CD4-positive, alpha-beta T cell (primary cell): ENCODE results near the gene LCE2D. TPM values are rescaled to one million over a fixed set of nuclear protein-coding genes. Genes with fewer than 3 reads are reported as not detected.
"Not testable (repeated sequence)": the region's sequence is repeated elsewhere in the genome, so short reads cannot be mapped to it uniquely, and the experiment has no call there.

Experiments used
- ATAC-seq: fragments of 200-7000 bp; cut with Tn5 transposase; one replicate; pipeline ENCODE4 v1.10.0; 2022; ENCODE audit warnings: mild to moderate bottlenecking; ENCODE audit not compliant: poor library complexity
- CTCF ChIA-PET: fragments of 350-600 bp; sonication (Branson Sonifier 250); formaldehyde crosslinking; loops from one replicate; lab custom pipeline; 2021; ENCODE audit warnings: antibody characterized with exemption, inconsistent platforms; lab: Charles Lee
- POLR2A ChIA-PET: fragments of 350-600 bp; sonication (Branson Sonifier 250); formaldehyde crosslinking; loops from one replicate; lab custom pipeline; 2021; ENCODE audit warnings: antibody characterized with exemption, inconsistent platforms; lab: Charles Lee
- DNase-seq, 14 experiments: peaks; one replicate each; pipeline ENCODE4 v3.0.0-alpha.2; 2013 to 2020; ENCODE audit warnings: mixed read lengths in 2 of 14
- H3K27ac ChIP-seq, 2 donors: one replicate each; pipeline versions ENCODE4 v1.5.1 to v1.7.0; 2013; ENCODE audit warnings: low read length in 2 of 2, low read depth in 1 of 2, mild to moderate bottlenecking in 1 of 2
- H3K27me3 ChIP-seq, 2 experiments: 1 replicate in 1 of 2; 2 replicates in 1 of 2; pipeline versions ENCODE4 v1.6.1 to v1.7.0; 2013; ENCODE audit warnings: low read length in 2 of 2, control low read depth in 1 of 2, mild to moderate bottlenecking in 1 of 2, moderate library complexity in 1 of 2; ENCODE audit not compliant: insufficient read depth in 2 of 2, control insufficient read depth in 1 of 2
- H3K36me3 ChIP-seq: one replicate; pipeline ENCODE4 v1.6.1; 2013; ENCODE audit warnings: low read length, control low read depth; ENCODE audit not compliant: insufficient read depth
- H3K4me1 ChIP-seq: one replicate; pipeline ENCODE4 v1.6.1; 2013; ENCODE audit warnings: low read length, control low read depth; ENCODE audit not compliant: insufficient read depth
- H3K4me3 ChIP-seq: one replicate; pipeline ENCODE4 v1.5.1; 2013; ENCODE audit warnings: mild to moderate bottlenecking, low read length, moderate library complexity
- H3K9me3 ChIP-seq, 2 experiments: 1 replicate in 1 of 2; 2 replicates in 1 of 2; pipeline versions ENCODE4 v1.6.1 to v1.7.0; 2013; ENCODE audit warnings: low read length in 2 of 2, mild to moderate bottlenecking in 2 of 2, control low read depth in 1 of 2, moderate library complexity in 1 of 2; ENCODE audit not compliant: control insufficient read depth in 1 of 2, insufficient read depth in 1 of 2
- H3K27ac Mint-ChIP-seq: one replicate; pipeline ENCODE4 v1.8.0; 2020; ENCODE audit warnings: mixed read lengths
- H3K27me3 Mint-ChIP-seq: one replicate; pipeline ENCODE4 v1.8.0; 2021; ENCODE audit warnings: mixed read lengths
- H3K36me3 Mint-ChIP-seq: one replicate; pipeline ENCODE4 v1.8.0; 2021; ENCODE audit warnings: low read depth, mixed read lengths
- H3K4me1 Mint-ChIP-seq: one replicate; pipeline ENCODE4 v1.8.0; 2021; ENCODE audit warnings: low read depth, mixed read lengths
- H3K4me3 Mint-ChIP-seq: one replicate; pipeline ENCODE4 v1.8.0; 2020; ENCODE audit warnings: mild to moderate bottlenecking, mixed read lengths
- H3K9me3 Mint-ChIP-seq: one replicate; pipeline ENCODE4 v1.8.0; 2020; ENCODE audit warnings: mixed read lengths
- intact Hi-C, 2 experiments: fragments of 100-400 bp; cut with DNase I in 1 of 2; cut with micrococcal nuclease in 1 of 2; formaldehyde crosslinking; loops; one replicate each; pipeline versions ENCODE4 v1.15.1 to v1.9.0; 2023 to 2025; cut with DNase I, micrococcal nuclease
- total RNA-seq, 174 experiments: library from RNA in 2 of 174; stranded (reverse) in 2 of 174; gene quantifications; one replicate each; pipeline ENCODE4 v1.2.3 and lab custom pipeline; 2021 to 2026
- TF ChIP-seq, protein P1 (sequence below): fragments of 200-600 bp; IDR thresholded peaks from one replicate; pipeline ENCODE4 v1.8.0; 2022; ENCODE audit warnings: antibody characterized with exemption, mild to moderate bottlenecking

LCE2D gene
- total RNA-seq, 2 experiments from 2014 or later: not detected

DNA sequence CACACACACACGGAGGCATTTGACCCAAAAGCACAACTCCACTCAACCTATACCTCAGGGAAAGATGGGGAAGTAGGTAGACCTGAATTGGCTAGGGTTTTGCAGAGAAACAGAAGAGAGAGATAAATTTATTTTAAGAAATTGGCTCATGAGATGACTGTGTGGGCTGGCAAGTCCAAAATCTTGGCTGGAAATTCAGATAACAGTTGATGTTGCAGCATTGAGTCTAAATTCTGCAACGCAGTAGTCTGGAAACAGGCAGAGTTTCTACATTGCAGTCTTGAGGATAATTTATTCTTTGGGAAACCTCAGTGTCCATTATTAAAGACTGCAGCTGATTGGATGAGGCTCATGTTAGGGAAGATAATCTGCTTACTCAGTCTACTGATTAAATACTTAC lies 18.4 kb downstream of the LCE2D start:
- TF ChIP-seq, protein P1, sequence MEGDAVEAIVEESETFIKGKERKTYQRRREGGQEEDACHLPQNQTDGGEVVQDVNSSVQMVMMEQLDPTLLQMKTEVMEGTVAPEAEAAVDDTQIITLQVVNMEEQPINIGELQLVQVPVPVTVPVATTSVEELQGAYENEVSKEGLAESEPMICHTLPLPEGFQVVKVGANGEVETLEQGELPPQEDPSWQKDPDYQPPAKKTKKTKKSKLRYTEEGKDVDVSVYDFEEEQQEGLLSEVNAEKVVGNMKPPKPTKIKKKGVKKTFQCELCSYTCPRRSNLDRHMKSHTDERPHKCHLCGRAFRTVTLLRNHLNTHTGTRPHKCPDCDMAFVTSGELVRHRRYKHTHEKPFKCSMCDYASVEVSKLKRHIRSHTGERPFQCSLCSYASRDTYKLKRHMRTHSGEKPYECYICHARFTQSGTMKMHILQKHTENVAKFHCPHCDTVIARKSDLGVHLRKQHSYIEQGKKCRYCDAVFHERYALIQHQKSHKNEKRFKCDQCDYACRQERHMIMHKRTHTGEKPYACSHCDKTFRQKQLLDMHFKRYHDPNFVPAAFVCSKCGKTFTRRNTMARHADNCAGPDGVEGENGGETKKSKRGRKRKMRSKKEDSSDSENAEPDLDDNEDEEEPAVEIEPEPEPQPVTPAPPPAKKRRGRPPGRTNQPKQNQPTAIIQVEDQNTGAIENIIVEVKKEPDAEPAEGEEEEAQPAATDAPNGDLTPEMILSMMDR: no peak
- H3K4me3 Mint-ChIP-seq: no peak overlapping the region
- Histone ChIP-seq H3K36me3 (no peaks in the 10 kb centered on the region), H3K4me3 (no peak overlapping the region), H3K9me3 (no peaks in the 10 kb centered on the region), H3K4me1 (no peaks in the 10 kb centered on the region), H3K27ac (no peak overlapping the region), H3K27me3 (peaks cover 6 to 21% of the 10 kb centered on the region in 2 experiments)
- intact Hi-C loops: no loop called here
- no peak overlapping the region for H3K27ac Mint-ChIP-seq
- H3K36me3 Mint-ChIP-seq: no peaks in the 10 kb centered on the region
- ChIA-PET POLR2A (no interaction called here), CTCF (no interaction called here)
- no peaks in the 10 kb centered on the region for H3K4me1 Mint-ChIP-seq
- DNase-seq (no peak), ATAC-seq (no peak)
- H3K9me3 Mint-ChIP-seq: no peaks in the 10 kb centered on the region
- H3K27me3 Mint-ChIP-seq: peaks cover 58% of the 10 kb centered on the region

DNA sequence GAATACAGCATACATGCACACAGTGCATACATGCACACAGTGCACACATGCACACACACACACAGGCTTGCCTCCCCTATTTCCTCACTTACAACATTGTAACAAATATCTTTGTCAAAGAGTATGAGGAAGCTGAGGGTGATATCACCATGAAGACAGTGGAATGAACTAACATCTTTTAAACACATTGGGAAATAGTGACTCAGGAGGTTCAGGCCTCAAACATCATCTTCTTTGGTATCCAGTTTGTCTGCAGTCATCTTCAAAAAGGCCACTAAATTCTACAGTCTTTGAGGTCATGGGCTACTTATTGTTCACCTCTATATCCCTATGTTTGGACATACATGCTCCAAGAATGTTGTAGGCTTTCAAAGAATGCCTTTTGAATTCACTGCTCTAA lies 20.7 kb downstream of the LCE2D start:
- no peak overlapping the region for H3K27ac Mint-ChIP-seq
- H3K9me3 Mint-ChIP-seq: no peaks in the 10 kb centered on the region
- Histone ChIP-seq H3K9me3 (no peaks in the 10 kb centered on the region), H3K36me3 (no peaks in the 10 kb centered on the region), H3K4me3 (no peak overlapping the region), H3K4me1 (no peaks in the 10 kb centered on the region), H3K27ac (no peak overlapping the region), H3K27me3 (peaks cover 4 to 15% of the 10 kb centered on the region in 2 experiments)
- intact Hi-C loops: no loop called here
- ATAC-seq (no peak), DNase-seq (no peak)
- POLR2A ChIA-PET: no interaction called here
- H3K4me1 Mint-ChIP-seq: no peaks in the 10 kb centered on the region
- no peaks in the 10 kb centered on the region for H3K36me3 Mint-ChIP-seq
- CTCF ChIA-PET: no interaction called here
- TF ChIP-seq, protein P1: no peak
- peaks cover 56% of the 10 kb centered on the region for H3K27me3 Mint-ChIP-seq
- H3K4me3 Mint-ChIP-seq: no peak overlapping the region

DNA sequence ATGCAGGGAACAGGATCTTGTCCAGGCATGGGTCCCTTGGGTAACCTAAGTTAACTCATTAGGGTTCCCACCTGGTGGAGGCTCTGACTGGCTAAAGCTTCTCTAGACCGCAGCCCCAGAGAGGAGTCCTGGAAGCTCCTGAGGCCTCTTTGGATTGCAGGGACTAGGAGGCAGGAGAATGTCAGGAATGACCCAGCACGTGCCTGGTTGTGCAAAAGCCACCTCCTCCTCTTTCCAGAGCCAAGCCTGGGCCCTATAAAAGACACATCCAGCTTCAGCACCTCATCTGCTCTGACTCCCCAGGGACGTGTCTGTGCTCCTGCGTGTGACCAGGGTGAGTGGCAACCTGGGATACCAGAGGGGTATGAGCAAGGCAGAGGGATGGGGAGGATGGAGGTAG lies 22.6 kb downstream of the LCE2D start, which contains the start of gene LCE2B:
Gene LCE2B, plus strand, starts transcription at position 301 of the 400 bp plus-strand sequence. CDS start 721 bp downstream, outside the sequence.
- H3K36me3 Mint-ChIP-seq, ATAC-seq, DNase-seq, H3K4me3 ChIP-seq, H3K9me3 Mint-ChIP-seq, H3K27me3 ChIP-seq, POLR2A ChIA-PET, CTCF ChIA-PET, H3K4me1 Mint-ChIP-seq, H3K4me1 ChIP-seq, H3K4me3 Mint-ChIP-seq, H3K27ac ChIP-seq, H3K27ac Mint-ChIP-seq, H3K9me3 ChIP-seq, H3K36me3 ChIP-seq: not testable (repeated sequence)
- H3K27me3 Mint-ChIP-seq: peaks cover 61% of the 10 kb centered on the region
- intact Hi-C loops: loop anchor here in 1 of 2 experiments (1.0 kb wide), 1 partner anchor 10 kb away; no protein-coding TSS in a partner anchor
